22Rv1 (cell line): ENCODE data around the gene TNFRSF1B.

Experiments used
- ZFX ChIP-seq: fragments of 450-650 bp; IDR thresholded peaks from 2 replicates; pipeline ENCODE4 v1.6.1; 2017; ENCODE audit warnings: antibody characterized with exemption, borderline replicate concordance
- TF ChIP-seq, protein P1 (sequence below): fragments of 450-650 bp; IDR thresholded peaks from 2 replicates; pipeline ENCODE4 v1.5.1; 2017; ENCODE audit warnings: mild to moderate bottlenecking

DNA sequence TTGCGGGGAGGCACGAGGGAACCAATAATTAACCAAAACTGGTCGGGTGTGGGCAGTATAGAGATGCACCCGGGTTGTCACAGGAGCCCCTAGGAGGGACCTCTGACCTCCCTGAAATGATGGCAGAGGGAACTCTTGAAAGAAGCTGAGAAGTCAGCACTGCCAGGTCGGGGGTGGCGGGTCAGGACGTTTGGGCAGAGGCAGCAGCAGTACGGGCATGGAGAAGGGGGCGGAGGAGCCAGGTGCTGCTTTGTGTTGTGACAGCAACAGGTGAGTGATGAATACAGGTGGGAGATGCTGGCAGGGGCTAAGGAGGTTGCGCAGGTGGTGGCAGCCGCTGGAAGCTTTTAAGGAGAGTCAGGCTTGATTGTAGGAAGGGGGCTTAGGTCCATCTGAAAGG is 11.7 kb downstream of the TNFRSF1B start:
- TF ChIP-seq, protein P1, sequence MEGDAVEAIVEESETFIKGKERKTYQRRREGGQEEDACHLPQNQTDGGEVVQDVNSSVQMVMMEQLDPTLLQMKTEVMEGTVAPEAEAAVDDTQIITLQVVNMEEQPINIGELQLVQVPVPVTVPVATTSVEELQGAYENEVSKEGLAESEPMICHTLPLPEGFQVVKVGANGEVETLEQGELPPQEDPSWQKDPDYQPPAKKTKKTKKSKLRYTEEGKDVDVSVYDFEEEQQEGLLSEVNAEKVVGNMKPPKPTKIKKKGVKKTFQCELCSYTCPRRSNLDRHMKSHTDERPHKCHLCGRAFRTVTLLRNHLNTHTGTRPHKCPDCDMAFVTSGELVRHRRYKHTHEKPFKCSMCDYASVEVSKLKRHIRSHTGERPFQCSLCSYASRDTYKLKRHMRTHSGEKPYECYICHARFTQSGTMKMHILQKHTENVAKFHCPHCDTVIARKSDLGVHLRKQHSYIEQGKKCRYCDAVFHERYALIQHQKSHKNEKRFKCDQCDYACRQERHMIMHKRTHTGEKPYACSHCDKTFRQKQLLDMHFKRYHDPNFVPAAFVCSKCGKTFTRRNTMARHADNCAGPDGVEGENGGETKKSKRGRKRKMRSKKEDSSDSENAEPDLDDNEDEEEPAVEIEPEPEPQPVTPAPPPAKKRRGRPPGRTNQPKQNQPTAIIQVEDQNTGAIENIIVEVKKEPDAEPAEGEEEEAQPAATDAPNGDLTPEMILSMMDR = no peak
- no peak for TF ChIP-seq ZFX
